ENCODE data around the gene PARP4. TPM values are rescaled to one million over a fixed set of nuclear protein-coding genes. Genes with fewer than 3 reads are reported as not detected.
"Not testable (repeated sequence)": the region's sequence is repeated elsewhere in the genome, so short reads cannot be mapped to it uniquely, and the experiment has no call there.

Gene PARP4
- total and polyA plus RNA-seq, 2 experiments from 2014 or later = 12.9 to 32.9 TPM

DNA sequence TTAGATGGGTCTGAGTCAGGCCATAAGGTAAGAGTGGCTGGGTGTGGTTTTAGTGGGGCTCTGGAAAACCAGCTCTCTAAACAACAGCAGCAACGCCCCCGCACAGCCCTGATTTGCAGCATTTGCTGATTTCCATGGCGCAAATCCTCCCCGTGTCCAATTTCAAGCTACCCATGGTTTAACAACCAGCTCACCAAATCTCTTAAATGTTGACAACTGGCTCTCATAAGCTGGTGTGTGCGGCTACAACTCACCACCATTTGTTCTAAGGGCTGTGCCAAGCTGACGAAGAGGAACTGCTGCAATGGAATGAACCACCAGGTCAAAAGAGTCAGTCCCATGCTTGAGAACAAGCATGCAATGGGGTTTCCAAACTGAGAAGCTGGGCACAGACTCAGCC is 22.9 kb downstream of the PARP4 start (continued):
- TF ChIP-seq ZNF462 (CRISPR knock-in tag; IDR thresholded peaks at IDR 0.05) = no peak
- TF ChIP-seq JUNB (IDR thresholded peaks at IDR 0.05; ENCODE audit: unreplicated experiment) = no peak
- TF ChIP-seq ZNF331 (CRISPR knock-in tag; IDR thresholded peaks at IDR 0.05; ENCODE audit: low read depth) = no peak
- TF ChIP-seq POLR2AphosphoS5 (IDR thresholded peaks at IDR 0.05; ENCODE audit: low read depth) = no peak
- no peak for TF ChIP-seq EZH2phosphoT487 (IDR thresholded peaks at IDR 0.05; ENCODE audit: unreplicated experiment)

- H2AFZ ChIP-seq; H3K27me3 Mint-ChIP-seq (ENCODE audit: insufficient read depth, low read depth, poor library complexity); H3K79me2 ChIP-seq (replicated peaks; ENCODE audit: insufficient read depth); H3K9me2 ChIP-seq (ENCODE audit: insufficient read depth); H3K27me3 ChIP-seq (ENCODE audit: insufficient read depth); H3K9me3 Mint-ChIP-seq; ATAC-seq; DNase-seq (ENCODE audit: low spot score); H3K4me2 ChIP-seq; H3K27ac Mint-ChIP-seq; H3K4me1 Mint-ChIP-seq; H3K4me3 ChIP-seq; H3K4me1 ChIP-seq (ENCODE audit: insufficient read depth); H4K20me1 ChIP-seq (replicated peaks; ENCODE audit: insufficient read depth); H3F3A ChIP-seq (replicated peaks; ENCODE audit: low read depth); H3K27ac ChIP-seq (ENCODE audit: low read depth); H3K4me3 Mint-ChIP-seq; H3K36me3 ChIP-seq (ENCODE audit: insufficient read depth): not testable (repeated sequence)
- peaks cover 56% of the 10 kb centered on the region for H3K36me3 Mint-ChIP-seq (ENCODE audit: low read depth)
These were observed 24.5 kb downstream of the PARP4 start for GRCh38 chr13:24488092-24488491.

DNA sequence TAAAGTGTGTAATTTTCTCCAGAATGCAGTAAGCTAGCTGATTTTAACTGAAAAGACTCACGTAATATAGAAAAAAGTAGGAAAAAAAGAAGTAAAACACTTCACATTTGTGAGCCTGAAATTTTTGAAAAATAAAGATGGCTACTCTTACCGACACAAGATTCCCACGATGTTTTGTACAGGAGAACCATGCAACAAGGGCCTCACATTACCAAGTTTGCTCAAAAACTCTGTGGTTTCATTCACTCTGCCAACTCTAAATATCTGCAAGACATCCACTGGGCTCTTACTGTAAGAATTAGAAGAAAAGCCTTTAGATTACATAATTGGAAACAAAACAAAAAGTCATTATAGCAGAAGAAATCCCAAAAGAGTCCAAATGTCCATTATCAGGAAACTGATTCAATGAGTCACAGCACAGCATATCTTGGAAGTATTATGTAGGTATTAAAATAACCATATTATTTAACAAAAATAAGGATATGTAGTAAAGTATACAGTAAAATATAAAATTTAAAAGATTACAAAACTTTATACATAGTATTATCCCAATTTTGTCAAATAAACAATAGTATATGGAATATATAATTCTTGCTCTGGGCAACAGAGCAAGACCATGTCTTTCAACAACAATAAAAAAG is 26.4 kb downstream of the PARP4 start:
- H3K9me3 Mint-ChIP-seq; H3K9me2 ChIP-seq (ENCODE audit: insufficient read depth); H3K79me2 ChIP-seq (replicated peaks; ENCODE audit: insufficient read depth); H3K27ac Mint-ChIP-seq; H3F3A ChIP-seq (replicated peaks; ENCODE audit: low read depth); H3K27me3 Mint-ChIP-seq (ENCODE audit: insufficient read depth, low read depth, poor library complexity); H4K20me1 ChIP-seq (replicated peaks; ENCODE audit: insufficient read depth); H3K27me3 ChIP-seq (ENCODE audit: insufficient read depth); H3K27ac ChIP-seq (ENCODE audit: low read depth); H3K4me1 Mint-ChIP-seq; H2AFZ ChIP-seq; H3K4me2 ChIP-seq; DNase-seq (ENCODE audit: low spot score); ATAC-seq; H3K4me1 ChIP-seq (ENCODE audit: insufficient read depth); H3K4me3 ChIP-seq; H3K4me3 Mint-ChIP-seq: not testable (repeated sequence)
- peaks cover 70% of the 10 kb centered on the region for H3K36me3 Mint-ChIP-seq (ENCODE audit: low read depth)
- H3K36me3 ChIP-seq (ENCODE audit: insufficient read depth) = peaks cover 11% of the 10 kb centered on the region; the same call in 1 of the 2 replicates
